Mesenchymal stem cell (in vitro differentiated cells and primary cell): ENCODE results near the gene ZNF541.

ENCODE experiments used
- DNase-seq: peaks from one replicate; pipeline ENCODE4 v3.0.0-alpha.2; 2013
- H2AFZ ChIP-seq: one replicate; pipeline ENCODE4 v1.6.1; 2013; ENCODE audit warnings: low read depth, mild to moderate bottlenecking, control low read depth, inconsistent platforms, low read length, moderate library complexity
- H2AK5ac ChIP-seq: 2 replicates; pipeline ENCODE4 v1.6.1; 2013; ENCODE audit warnings: low read length, moderate library complexity, mild to moderate bottlenecking, inconsistent platforms; ENCODE audit not compliant: severe bottlenecking
- H2BK120ac ChIP-seq: one replicate; pipeline ENCODE4 v1.6.1; 2013; ENCODE audit warnings: low read depth, mild to moderate bottlenecking, inconsistent platforms, low read length, moderate library complexity
- H2BK12ac ChIP-seq, 2 experiments: one replicate each; pipeline ENCODE4 v1.6.1; 2013; ENCODE audit warnings: inconsistent platforms in 2 of 2, low read length in 2 of 2, mild to moderate bottlenecking in 2 of 2, moderate library complexity in 2 of 2, control low read depth in 1 of 2
- H2BK15ac ChIP-seq: one replicate; pipeline ENCODE4 v1.6.1; 2013; ENCODE audit warnings: mild to moderate bottlenecking, low read depth, inconsistent platforms; ENCODE audit not compliant: poor library complexity, severe bottlenecking
- H2BK5ac ChIP-seq: 2 replicates; pipeline ENCODE4 v1.6.1; 2013; ENCODE audit warnings: low read depth, mild to moderate bottlenecking, low read length, control low read depth, inconsistent platforms; ENCODE audit not compliant: poor library complexity, severe bottlenecking
- H3K14ac ChIP-seq, 2 experiments: one replicate each; pipeline ENCODE4 v1.6.1; 2013; ENCODE audit warnings: inconsistent platforms in 2 of 2, low read length in 2 of 2, control low read depth in 1 of 2, mild to moderate bottlenecking in 1 of 2, moderate library complexity in 1 of 2
- H3K18ac ChIP-seq, 2 experiments: one replicate each; pipeline ENCODE4 v1.6.1; 2013; ENCODE audit warnings: inconsistent platforms in 2 of 2, low read length in 2 of 2, control low read depth in 1 of 2, low read depth in 1 of 2, mild to moderate bottlenecking in 1 of 2
- H3K23ac ChIP-seq, 2 experiments: one replicate each; pipeline ENCODE4 v1.6.1; 2013; ENCODE audit warnings: inconsistent platforms in 2 of 2, low read length in 2 of 2, mild to moderate bottlenecking in 2 of 2, moderate library complexity in 2 of 2, control low read depth in 1 of 2
- H3K27ac ChIP-seq: 2 replicates; pipeline ENCODE4 v1.5.1; 2013; ENCODE audit warnings: mild to moderate bottlenecking, moderate library complexity, low read length, control low read depth, inconsistent platforms; ENCODE audit not compliant: poor library complexity, severe bottlenecking
- H3K27me3 ChIP-seq, 2 experiments: 2 replicates each; pipeline versions ENCODE4 v1.6.1 to v1.7.0; 2013; ENCODE audit warnings: low read length in 2 of 2, mild to moderate bottlenecking in 2 of 2, moderate library complexity in 2 of 2, control low read depth in 1 of 2, inconsistent platforms in 1 of 2; ENCODE audit not compliant: control insufficient read depth in 1 of 2, insufficient read depth in 1 of 2
- H3K36me3 ChIP-seq, 2 experiments: 2 replicates each; pipeline versions ENCODE4 v1.6.1 to v1.7.0; 2013; ENCODE audit warnings: low read length in 2 of 2, control low read depth in 1 of 2, inconsistent platforms in 1 of 2, low read depth in 1 of 2, mild to moderate bottlenecking in 1 of 2; ENCODE audit not compliant: insufficient read depth in 2 of 2, control insufficient read depth in 1 of 2
- H3K4ac ChIP-seq, 2 experiments: one replicate each; pipeline ENCODE4 v1.6.1; 2013; ENCODE audit warnings: inconsistent platforms in 2 of 2, low read length in 2 of 2, mild to moderate bottlenecking in 2 of 2, moderate library complexity in 2 of 2, control low read depth in 1 of 2, low read depth in 1 of 2
- H3K4me1 ChIP-seq: 2 replicates; pipeline ENCODE4 v1.6.1; 2013; ENCODE audit warnings: low read depth, low read length, control low read depth; ENCODE audit not compliant: control insufficient read depth, insufficient read depth
- H3K4me2 ChIP-seq: 2 replicates; pipeline ENCODE4 v1.6.1; 2013; ENCODE audit warnings: low read length, mild to moderate bottlenecking, inconsistent platforms; ENCODE audit not compliant: poor library complexity, severe bottlenecking
- H3K4me3 ChIP-seq, 2 experiments: 2 replicates each; pipeline versions ENCODE4 v1.5.1 to v1.7.0; 2013; ENCODE audit warnings: low read length in 2 of 2, mild to moderate bottlenecking in 2 of 2, control low read depth in 1 of 2, low read depth in 1 of 2; ENCODE audit not compliant: insufficient read depth in 1 of 2
- H3K79me1 ChIP-seq: replicated peaks from 2 replicates; pipeline ENCODE4 v1.6.1; 2013; ENCODE audit warnings: mild to moderate bottlenecking, control low read depth, low read length, inconsistent platforms; ENCODE audit not compliant: poor library complexity, severe bottlenecking
- H3K9ac ChIP-seq: 2 replicates; pipeline ENCODE4 v1.7.0; 2013; ENCODE audit warnings: mild to moderate bottlenecking, low read length, moderate library complexity
- H3K9me3 ChIP-seq: 2 replicates; pipeline ENCODE4 v1.7.0; 2013; ENCODE audit warnings: mild to moderate bottlenecking, low read length; ENCODE audit not compliant: control insufficient read depth
- H4K8ac ChIP-seq: one replicate; pipeline ENCODE4 v1.6.1; 2013; ENCODE audit warnings: inconsistent platforms, mild to moderate bottlenecking, low read length, moderate library complexity
- H4K91ac ChIP-seq: one replicate; pipeline ENCODE4 v1.6.1; 2013; ENCODE audit warnings: mild to moderate bottlenecking, low read length, inconsistent platforms
- WGBS: methylation state at CpG from one replicate; pipeline ENCODE4 v1.1.7; 2013; ENCODE audit warnings: mixed read lengths; 5-methylcytosine and 5-hydroxymethylcytosine counted together

ZNF541 gene

DNA sequence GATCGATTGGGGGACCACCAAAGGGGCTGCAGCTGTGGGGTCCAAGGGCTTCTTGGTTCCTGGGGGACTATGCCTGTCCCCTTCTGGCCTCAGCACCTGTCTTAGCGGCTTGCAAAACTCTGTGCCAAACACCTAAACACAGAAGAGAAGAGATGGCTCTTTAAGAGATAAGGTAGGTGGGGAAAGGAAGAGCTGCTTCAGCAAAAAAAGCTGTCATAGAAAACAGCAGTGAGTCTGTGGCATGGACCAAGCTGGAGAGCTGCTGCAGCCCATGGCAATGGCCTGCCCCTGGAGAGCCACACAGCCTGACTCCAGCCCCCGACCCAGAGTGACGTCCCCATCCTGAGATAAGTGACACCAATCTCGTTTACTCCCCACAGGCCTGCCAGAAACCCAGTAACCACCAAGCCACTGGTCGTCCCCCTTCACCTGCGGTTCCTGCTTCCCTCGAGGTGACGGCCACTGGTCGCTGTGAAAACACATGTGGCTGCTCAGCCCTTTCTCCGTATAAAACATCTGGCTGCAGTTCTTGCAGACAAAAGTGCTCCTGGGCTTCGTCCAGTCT is 33.1 kb downstream of the ZNF541 start:
- H3K27me3 ChIP-seq, result peaks cover 6 to 13% of the 10 kb centered on the region in 2 experiments
- H3K36me3 ChIP-seq, result no peaks in the 10 kb centered on the region
- DNase-seq, result no peak
- H3K4me1 ChIP-seq, result peaks cover 13% of the 10 kb centered on the region
- no peaks in the 10 kb centered on the region for H3K79me1 ChIP-seq
- no peak overlapping the region for H3K4ac ChIP-seq
- no peak overlapping the region for H3K14ac ChIP-seq
- no peak overlapping the region for H4K91ac ChIP-seq
- H3K9ac ChIP-seq, result no peak overlapping the region
- no peak overlapping the region for H3K23ac ChIP-seq
- no peak overlapping the region for H2BK5ac ChIP-seq
- no peak overlapping the region for H3K18ac ChIP-seq
- H3K27ac ChIP-seq, result no peak overlapping the region
- no peak overlapping the region for H3K4me3 ChIP-seq
- H2BK12ac ChIP-seq, result no peak overlapping the region
- no peak overlapping the region for H2BK120ac ChIP-seq
- no peak overlapping the region for H2BK15ac ChIP-seq
- H2AK5ac ChIP-seq, result no peak overlapping the region
- H3K9me3 ChIP-seq, result no peaks in the 10 kb centered on the region
- no peak overlapping the region for H3K4me2 ChIP-seq
- H2AFZ ChIP-seq, result no peak overlapping the region
- H4K8ac ChIP-seq, result no peak overlapping the region
- WGBS, result 55% methylated on average over 11 of the region's 12 CpGs

DNA sequence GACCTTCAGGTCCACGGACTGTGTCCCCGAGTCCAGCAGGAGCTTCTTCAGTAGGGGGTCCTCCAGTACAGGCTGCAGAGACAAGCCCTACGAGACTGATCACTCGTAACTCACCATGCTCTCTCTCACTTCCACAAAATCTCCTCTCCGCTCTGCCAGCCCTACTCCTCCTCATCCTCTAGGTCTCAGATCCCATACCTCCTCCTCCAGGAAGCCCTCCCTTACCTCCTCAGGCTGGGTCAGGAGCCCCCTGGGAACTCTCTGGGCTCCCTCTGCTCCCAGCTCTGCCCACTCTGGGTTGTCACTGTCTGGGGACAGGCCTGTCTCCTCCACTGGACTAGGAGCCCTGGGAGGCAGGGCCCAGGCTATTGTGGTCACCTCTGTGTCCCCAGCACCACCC is 34.1 kb downstream of the ZNF541 start:
- Histone ChIP-seq H2BK5ac (no peak overlapping the region), H4K8ac (no peak overlapping the region), H3K79me1 (no peaks in the 10 kb centered on the region), H2AK5ac (no peak overlapping the region), H2BK15ac (peak overlapping the region; percentile 36), H3K27ac (no peak overlapping the region), H3K14ac (no peak overlapping the region), H2BK12ac (no peak overlapping the region), H3K27me3 (peaks cover 0 to 13% of the 10 kb centered on the region in 2 experiments), H3K23ac (no peak overlapping the region), H3K4ac (no peak overlapping the region), H3K36me3 (no peaks in the 10 kb centered on the region), H3K4me2 (no peak overlapping the region), H2AFZ (no peak overlapping the region), H3K4me1 (peaks cover 13% of the 10 kb centered on the region), H2BK120ac (no peak overlapping the region), H4K91ac (no peak overlapping the region), H3K9ac (no peak overlapping the region), H3K18ac (no peak overlapping the region), H3K4me3 (no peak overlapping the region), H3K9me3 (no peaks in the 10 kb centered on the region)
- DNase-seq, result no peak
- 91% methylated on average over 5 of the region's 5 CpGs for WGBS

DNA sequence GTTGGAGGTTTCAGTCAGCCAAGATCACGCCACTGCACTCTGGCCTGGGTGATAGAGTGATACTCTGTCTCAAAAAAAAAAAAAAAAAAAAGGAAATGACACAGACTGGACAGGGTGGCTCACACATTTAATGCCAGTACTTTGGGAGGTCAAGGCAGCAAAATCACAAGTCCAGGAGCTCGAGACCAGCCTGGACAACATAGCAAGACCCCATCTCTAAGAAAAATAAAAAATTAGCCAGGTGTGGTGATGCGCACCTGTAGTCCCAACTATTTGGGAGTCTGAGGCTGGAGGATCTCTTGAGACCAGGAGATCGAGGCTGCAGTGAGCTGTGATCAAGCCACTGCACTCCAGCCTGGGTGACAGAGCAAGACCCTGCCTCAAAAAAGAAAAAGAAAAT is 35.5 kb downstream of the ZNF541 start:
- DNase-seq, result no peak
- no peak overlapping the region for H4K8ac ChIP-seq
- H3K9me3 ChIP-seq, result no peaks in the 10 kb centered on the region
- no peak overlapping the region for H3K27ac ChIP-seq
- H3K9ac ChIP-seq, result no peak overlapping the region
- H2BK5ac ChIP-seq, result no peak overlapping the region
- no peaks in the 10 kb centered on the region for H3K36me3 ChIP-seq
- H3K23ac ChIP-seq, result no peak overlapping the region
- peaks cover 0 to 13% of the 10 kb centered on the region in 2 experiments for H3K27me3 ChIP-seq
- 90% methylated on average over 4 of the region's 4 CpGs for WGBS
- H2AK5ac ChIP-seq, result no peak overlapping the region
- H2BK120ac ChIP-seq, result no peak overlapping the region
- no peaks in the 10 kb centered on the region for H3K79me1 ChIP-seq
- H3K14ac ChIP-seq, result no peak overlapping the region
- H2BK12ac ChIP-seq, result no peak overlapping the region
- H3K4me2 ChIP-seq, result no peak overlapping the region
- H3K4me1 ChIP-seq, result peaks cover 13% of the 10 kb centered on the region
- H4K91ac ChIP-seq, result no peak overlapping the region
- no peak overlapping the region for H2AFZ ChIP-seq
- H3K18ac ChIP-seq, result no peak overlapping the region
- H3K4ac ChIP-seq, result no peak overlapping the region
- H3K4me3 ChIP-seq, result no peak overlapping the region
- no peak overlapping the region for H2BK15ac ChIP-seq

DNA sequence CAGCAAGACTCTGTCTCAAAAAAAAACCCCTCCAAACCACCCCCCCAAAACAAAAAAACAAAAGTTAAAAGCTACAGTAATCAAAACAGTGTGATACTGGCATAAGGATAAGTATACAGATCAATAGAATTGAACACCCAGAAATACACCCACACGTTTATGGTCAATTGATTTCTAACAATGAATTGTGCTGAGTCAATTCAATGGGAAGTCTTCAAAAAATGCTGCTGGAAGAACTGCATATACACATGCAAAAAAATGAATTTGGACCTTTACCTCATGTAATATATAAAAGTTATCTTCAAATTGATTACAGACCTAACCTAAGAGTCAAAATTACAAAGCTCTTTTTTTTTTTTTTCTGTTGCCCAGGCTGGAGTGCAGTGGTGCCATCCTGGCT is 38.3 kb downstream of the ZNF541 start:
- no peak overlapping the region for H4K91ac ChIP-seq
- no peaks in the 10 kb centered on the region for H3K9me3 ChIP-seq
- H3K18ac ChIP-seq, result no peak overlapping the region
- H3K27ac ChIP-seq, result no peak overlapping the region
- WGBS, result no CpG with 5 or more reads among the region's 1 CpG
- no peak overlapping the region for H4K8ac ChIP-seq
- H3K79me1 ChIP-seq, result no peaks in the 10 kb centered on the region
- H3K9ac ChIP-seq, result no peak overlapping the region
- H3K14ac ChIP-seq, result no peak overlapping the region
- no peak overlapping the region for H2AK5ac ChIP-seq
- H2BK15ac ChIP-seq, result no peak overlapping the region
- peaks cover 15 to 22% of the 10 kb centered on the region in 2 experiments for H3K27me3 ChIP-seq
- H2BK12ac ChIP-seq, result no peak overlapping the region
- no peak overlapping the region for H3K23ac ChIP-seq
- H3K36me3 ChIP-seq, result no peaks in the 10 kb centered on the region
- H2BK120ac ChIP-seq, result no peak overlapping the region
- no peak overlapping the region for H3K4me2 ChIP-seq
- H3K4me3 ChIP-seq, result no peak overlapping the region
- no peak overlapping the region for H2BK5ac ChIP-seq
- no peak for DNase-seq
- no peak overlapping the region for H2AFZ ChIP-seq
- peaks cover 1% of the 10 kb centered on the region for H3K4me1 ChIP-seq
- H3K4ac ChIP-seq, result no peak overlapping the region
